ENCODE data around the gene CD9.
A peak's percentile ranks its signal among the peaks of the same experiment; 100 is the strongest.

The CD9 gene

DNA sequence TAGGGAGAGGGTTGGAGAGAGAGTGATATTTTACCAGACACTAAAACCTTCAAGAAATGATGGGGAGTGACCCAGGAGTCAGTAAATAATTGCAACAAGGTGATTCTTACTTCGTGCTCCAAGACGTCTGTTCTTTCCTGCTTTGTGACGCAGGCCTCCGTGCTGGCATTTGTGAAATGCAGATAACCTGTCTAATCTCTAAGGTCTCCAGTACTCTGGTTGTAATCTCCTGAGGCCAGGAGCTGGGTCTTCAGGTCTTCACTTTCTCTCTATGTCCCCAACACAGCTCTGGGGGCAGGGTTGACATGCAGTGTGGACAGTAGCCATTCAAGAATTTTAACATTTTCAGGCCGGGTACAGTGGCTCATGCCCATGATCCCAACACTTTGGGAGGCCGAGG is 53.1 kb downstream of the CD9 start:
- H3K4me1 Mint-ChIP-seq = peaks cover 18% of the 10 kb centered on the region
- TF ChIP-seq, protein P1, sequence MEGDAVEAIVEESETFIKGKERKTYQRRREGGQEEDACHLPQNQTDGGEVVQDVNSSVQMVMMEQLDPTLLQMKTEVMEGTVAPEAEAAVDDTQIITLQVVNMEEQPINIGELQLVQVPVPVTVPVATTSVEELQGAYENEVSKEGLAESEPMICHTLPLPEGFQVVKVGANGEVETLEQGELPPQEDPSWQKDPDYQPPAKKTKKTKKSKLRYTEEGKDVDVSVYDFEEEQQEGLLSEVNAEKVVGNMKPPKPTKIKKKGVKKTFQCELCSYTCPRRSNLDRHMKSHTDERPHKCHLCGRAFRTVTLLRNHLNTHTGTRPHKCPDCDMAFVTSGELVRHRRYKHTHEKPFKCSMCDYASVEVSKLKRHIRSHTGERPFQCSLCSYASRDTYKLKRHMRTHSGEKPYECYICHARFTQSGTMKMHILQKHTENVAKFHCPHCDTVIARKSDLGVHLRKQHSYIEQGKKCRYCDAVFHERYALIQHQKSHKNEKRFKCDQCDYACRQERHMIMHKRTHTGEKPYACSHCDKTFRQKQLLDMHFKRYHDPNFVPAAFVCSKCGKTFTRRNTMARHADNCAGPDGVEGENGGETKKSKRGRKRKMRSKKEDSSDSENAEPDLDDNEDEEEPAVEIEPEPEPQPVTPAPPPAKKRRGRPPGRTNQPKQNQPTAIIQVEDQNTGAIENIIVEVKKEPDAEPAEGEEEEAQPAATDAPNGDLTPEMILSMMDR (IDR thresholded peaks at IDR 0.05; ENCODE audit: unreplicated experiment in 3 of 3) = no peak
- peaks cover 22% of the 10 kb centered on the region for H3K27me3 Mint-ChIP-seq (ENCODE audit: low read depth)
- no peak overlapping the region for H3K27ac Mint-ChIP-seq
- no peak overlapping the region for H3K4me3 Mint-ChIP-seq
- H3K36me3 Mint-ChIP-seq (ENCODE audit: low read depth) = no peaks in the 10 kb centered on the region
- H3K9me3 Mint-ChIP-seq = peaks cover 7% of the 10 kb centered on the region

DNA sequence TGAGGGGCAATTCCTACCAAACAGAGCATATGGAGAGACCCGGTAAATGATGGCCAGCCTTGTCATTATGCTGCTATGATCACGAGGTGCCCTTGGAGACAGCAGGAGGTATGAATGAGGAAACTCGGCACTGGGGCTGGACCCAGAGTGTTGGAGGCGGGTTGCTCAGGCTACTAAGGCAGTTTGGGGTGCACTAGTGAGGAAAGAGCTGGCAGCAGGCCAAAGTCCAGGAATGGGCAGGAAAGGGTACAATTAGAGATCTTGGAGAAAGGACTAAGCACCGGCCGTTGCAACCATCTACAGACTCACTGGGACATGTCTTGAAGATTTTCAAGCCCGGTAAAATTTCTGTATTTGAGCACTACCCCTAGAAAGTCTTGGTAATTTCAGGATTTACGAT is 54.3 kb downstream of the CD9 start:
- TF ChIP-seq, protein P1 (IDR thresholded peaks at IDR 0.05; ENCODE audit: unreplicated experiment in 3 of 3) = no peak
- peaks cover 12% of the 10 kb centered on the region for H3K4me1 Mint-ChIP-seq
- peaks cover 16% of the 10 kb centered on the region for H3K9me3 Mint-ChIP-seq
- H3K27ac Mint-ChIP-seq = no peak overlapping the region
- H3K27me3 Mint-ChIP-seq (ENCODE audit: low read depth) = peaks cover 18% of the 10 kb centered on the region
- H3K4me3 Mint-ChIP-seq = no peak overlapping the region
- no peaks in the 10 kb centered on the region for H3K36me3 Mint-ChIP-seq (ENCODE audit: low read depth)

DNA sequence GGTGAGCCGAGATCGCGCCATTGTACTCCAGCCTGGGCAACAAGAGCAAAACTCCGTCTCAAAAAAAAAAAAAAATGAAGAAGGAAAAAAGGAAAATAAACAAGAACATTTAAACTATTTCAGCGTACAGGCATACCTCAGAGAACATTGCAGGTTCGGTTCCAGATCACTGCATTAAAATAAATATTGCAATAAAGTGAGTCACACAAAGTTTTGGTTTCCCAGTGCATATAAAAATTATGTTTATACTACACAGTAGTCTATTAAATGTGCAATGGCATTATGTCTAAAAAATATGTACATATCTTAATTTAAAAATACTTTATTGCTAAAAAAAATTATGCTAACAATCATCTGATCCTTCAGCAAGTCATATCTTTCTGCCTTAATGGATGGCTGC is 56.8 kb downstream of the CD9 start:
- TF ChIP-seq, protein P1 (IDR thresholded peaks at IDR 0.05; ENCODE audit: unreplicated experiment in 3 of 3) = no peak
- H3K27me3 Mint-ChIP-seq (ENCODE audit: low read depth) = peaks cover 13% of the 10 kb centered on the region
- H3K4me1 Mint-ChIP-seq = peaks cover 8% of the 10 kb centered on the region

DNA sequence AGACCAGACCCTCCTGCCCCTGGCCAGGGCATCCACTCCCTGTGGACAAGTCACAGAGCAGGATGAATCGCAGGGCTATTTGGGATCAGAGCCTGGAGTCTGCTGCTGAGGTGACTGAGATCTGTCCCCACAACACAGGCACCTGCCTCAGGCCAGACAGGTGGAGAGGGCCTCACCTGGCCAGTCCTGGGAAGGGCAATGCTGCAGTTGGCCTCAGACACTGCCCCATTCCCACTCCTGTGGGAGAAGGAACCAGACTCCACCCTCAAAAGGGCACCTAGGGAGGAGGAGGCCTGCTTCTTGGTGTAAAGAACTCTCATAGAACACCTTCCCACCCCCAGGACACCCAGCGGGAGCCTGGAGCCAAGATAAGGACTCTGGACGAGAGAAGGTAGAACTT is 62.0 kb downstream of the CD9 start:
- H3K4me1 Mint-ChIP-seq = peaks cover 34% of the 10 kb centered on the region
- no peaks in the 10 kb centered on the region for H3K36me3 Mint-ChIP-seq (ENCODE audit: low read depth)
- no peaks in the 10 kb centered on the region for H3K27me3 Mint-ChIP-seq (ENCODE audit: low read depth)
- TF ChIP-seq, protein P1 (IDR thresholded peaks at IDR 0.05; ENCODE audit: unreplicated experiment in 3 of 3) = no peak
- H3K4me3 Mint-ChIP-seq = no peak overlapping the region
- peak overlapping the region in 2 of 3 experiments; percentile 18 to 40 for H3K27ac Mint-ChIP-seq
- H3K9me3 Mint-ChIP-seq = peaks cover 15% of the 10 kb centered on the region

More for the DNA sequence above, 56.8 kb downstream of the CD9 start:
- H3K27ac Mint-ChIP-seq = no peak overlapping the region
- no peak overlapping the region for H3K4me3 Mint-ChIP-seq
- peaks cover 16% of the 10 kb centered on the region for H3K9me3 Mint-ChIP-seq
- H3K36me3 Mint-ChIP-seq (ENCODE audit: low read depth) = no peaks in the 10 kb centered on the region

DNA sequence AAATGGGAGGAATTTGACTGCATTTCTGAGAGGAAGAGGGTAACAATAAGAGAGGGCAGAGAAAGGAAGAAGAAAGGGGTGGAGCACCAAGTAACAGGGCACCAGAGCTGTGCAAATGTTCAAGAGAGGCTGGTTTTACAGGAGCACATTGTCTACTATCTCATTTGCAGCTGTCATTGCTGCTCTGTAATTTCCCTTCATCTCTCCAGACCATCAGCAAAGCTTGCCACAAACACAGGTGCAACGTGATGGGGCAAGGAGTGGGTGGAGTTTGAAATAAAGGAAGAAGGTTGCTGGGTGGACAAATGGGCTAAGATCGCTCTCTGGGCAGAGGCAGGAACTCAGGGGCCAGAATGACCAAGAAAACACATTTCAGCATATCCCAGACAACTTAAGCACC is 62.4 kb downstream of the CD9 start:
- Mint-ChIP-seq H3K27ac (peak overlapping the region in 2 of 3 experiments; percentile 18 to 40), H3K36me3 (ENCODE audit: low read depth) (no peaks in the 10 kb centered on the region), H3K4me1 (peaks cover 36% of the 10 kb centered on the region), H3K4me3 (no peak overlapping the region), H3K27me3 (ENCODE audit: low read depth) (no peaks in the 10 kb centered on the region), H3K9me3 (peaks cover 12% of the 10 kb centered on the region)
- TF ChIP-seq, protein P1 (IDR thresholded peaks at IDR 0.05; ENCODE audit: unreplicated experiment in 3 of 3) = no peak

DNA sequence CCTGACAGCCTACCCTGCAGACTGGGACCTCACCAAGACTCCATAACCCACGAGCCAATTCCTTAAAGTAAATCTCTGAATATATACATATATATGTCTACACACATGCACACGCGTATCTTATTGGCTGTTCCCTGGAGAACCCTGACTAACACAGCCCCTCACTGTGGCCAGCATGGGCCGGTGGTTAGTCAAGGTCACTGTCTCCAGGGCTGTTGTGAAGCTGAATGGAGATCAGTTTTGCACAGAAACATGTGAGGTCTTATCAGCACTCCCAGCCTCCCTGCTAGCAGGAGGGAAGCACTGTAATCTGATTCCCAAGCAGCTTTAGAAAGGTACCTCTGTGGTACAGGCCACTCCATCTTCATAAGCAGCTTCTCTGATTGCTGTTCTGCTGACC is 63.7 kb downstream of the CD9 start:
- Mint-ChIP-seq H3K27me3 (ENCODE audit: low read depth) (no peaks in the 10 kb centered on the region), H3K4me3 (no peak overlapping the region), H3K4me1 (peaks cover 36% of the 10 kb centered on the region), H3K9me3 (peaks cover 2% of the 10 kb centered on the region), H3K27ac (peak overlapping the region; percentile 5 to 47 (median 23)), H3K36me3 (ENCODE audit: low read depth) (no peaks in the 10 kb centered on the region)
- TF ChIP-seq, protein P1 (IDR thresholded peaks at IDR 0.05; ENCODE audit: unreplicated experiment in 3 of 3) = no peak

Data from nephron (organoid).